ENCODE measurements around the gene MEPCE. TPM values are rescaled to one million over a fixed set of nuclear protein-coding genes. Genes with fewer than 3 reads are reported as not detected.

MEPCE gene
- total and polyA plus RNA-seq, 11 donors, result 14.6 to 30.3 (median 21.5) TPM

- DNase-seq (no peak), ATAC-seq (no peak)
- Histone ChIP-seq H3K27ac (no peak within 1 kb of the TSS), H3K4me3 (no peak within 1 kb of the TSS), H3K27me3 (no peaks in the 10 kb centered on the region), H3K4me1 (peaks cover 3 to 36% (median 21%) of the 10 kb centered on the region in 12 donors), H3K9me3 (no peaks in the 10 kb centered on the region), H3K36me3 (peaks cover 0 to 48% (median 24%) of the 10 kb centered on the region in 9 donors)
- TF ChIP-seq POLR2A (IDR thresholded peaks at IDR 0.05) (no peak), CTCF (IDR thresholded peaks at IDR 0.05) (no peak)
- 85 to 89% (median 87%) methylated on average over 7 of the region's 7 CpGs for WGBS, 4 donors
- intact Hi-C loops (cut with DNase I), result loop anchor here in 3 of 10 donors (10.0 kb wide), 2 partner anchors 231 to 261 kb away; partner anchors contain the start of genes GIGYF1 (in 2 of the 3) and EPO (in 1 of the 3)
Measured at GRCh38 chr7:100464210-100464660, 34.6 kb downstream of the MEPCE start, which contains the start of gene SPACDR. Gene SPACDR (minus strand): TSS chr7:100464260. CDS start chr7:100464025, 235 bp downstream.

- WGBS, 4 donors, result 89 to 97% (median 96%) methylated on average over 2 of the region's 2 CpGs
- Histone ChIP-seq H3K9me3 (no peaks in the 10 kb centered on the region), H3K27ac (no peak overlapping the region), H3K4me1 (peaks cover 3 to 42% (median 26%) of the 10 kb centered on the region in 12 donors), H3K4me3 (no peak overlapping the region), H3K36me3 (peaks cover 0 to 51% (median 24%) of the 10 kb centered on the region in 9 donors), H3K27me3 (no peaks in the 10 kb centered on the region)
- intact Hi-C loops (cut with DNase I), result loop anchor here in 9 of 10 donors (5.0 to 10.0 kb wide), 8 partner anchors 93 to 263 kb away; partner anchors contain the start of genes GIGYF1 (in 6 of the 9), EPO (in 1 of the 9) and POP7 (in 1 of the 9)
- DNase-seq (no peak), ATAC-seq (no peak)
- no peak for TF ChIP-seq POLR2A (IDR thresholded peaks at IDR 0.05)
- TF ChIP-seq CTCF (IDR thresholded peaks at IDR 0.05), result no peak
Measured at GRCh38 chr7:100464791-100465190, 35.2 kb downstream of the MEPCE start.

- Histone ChIP-seq H3K4me3 (no peak overlapping the region), H3K36me3 (peaks cover 0 to 56% (median 22%) of the 10 kb centered on the region in 9 donors), H3K4me1 (peaks cover 3 to 47% (median 26%) of the 10 kb centered on the region in 12 donors), H3K27me3 (no peaks in the 10 kb centered on the region), H3K9me3 (no peaks in the 10 kb centered on the region), H3K27ac (peak overlapping the region in 5 of 12 donors; percentile 49 to 77 (median 77))
- no peak for TF ChIP-seq POLR2A (IDR thresholded peaks at IDR 0.05)
- no peak for TF ChIP-seq CTCF (IDR thresholded peaks at IDR 0.05)
- WGBS, 4 donors, result 66 to 74% (median 70%) methylated on average over 8 of the region's 8 CpGs
- intact Hi-C loops (cut with DNase I), result loop anchor here in 9 of 10 donors (5.0 to 10.0 kb wide), 8 partner anchors 92 to 262 kb away; partner anchors contain the start of genes GIGYF1 (in 6 of the 9), EPO (in 1 of the 9) and POP7 (in 1 of the 9)
- ATAC-seq, result no peak
- DNase-seq, result no peak
Measured at GRCh38 chr7:100465299-100465698, 35.7 kb downstream of the MEPCE start.

- Histone ChIP-seq H3K4me1 (peaks cover 3 to 48% (median 26%) of the 10 kb centered on the region in 12 donors), H3K36me3 (peaks cover 0 to 61% (median 21%) of the 10 kb centered on the region in 9 donors), H3K9me3 (no peaks in the 10 kb centered on the region), H3K27me3 (no peaks in the 10 kb centered on the region), H3K27ac (peak overlapping the region in 11 of 12 donors; percentile 38 to 86 (median 72)), H3K4me3 (peak overlapping the region in 3 of 12 donors; percentile 3 to 15 (median 11))
- DNase-seq (peak; percentile 81 to 89 (median 86)), ATAC-seq (peak; percentile 88 to 92 (median 90))
- TF ChIP-seq CTCF (IDR thresholded peaks at IDR 0.05) (peak; percentile 55 to 84 (median 69)), POLR2A (IDR thresholded peaks at IDR 0.05) (no peak)
- WGBS, 4 donors, result 8 to 12% (median 11%) methylated on average over 6 to 17 of the region's 17 CpGs
- intact Hi-C loops (cut with DNase I), result loop anchor here in 9 of 10 donors (5.0 to 10.0 kb wide), 8 partner anchors 91 to 261 kb away; partner anchors contain the start of genes GIGYF1 (in 6 of the 9), EPO (in 1 of the 9) and POP7 (in 1 of the 9)
Measured at GRCh38 chr7:100465702-100466311, 36.2 kb downstream of the MEPCE start.
